ENCODE measurements around the gene BFSP1. TPM values are rescaled to one million over a fixed set of nuclear protein-coding genes. Genes with fewer than 3 reads are reported as not detected.

BFSP1 gene
- total RNA-seq, 1 donor from 2014 or later, result 0.80 TPM

- Mint-ChIP-seq H3K27ac (peak overlapping the region; percentile 78), H3K4me3 (peak overlapping the region; percentile 73), H3K4me1 (ENCODE audit: low read depth) (peaks cover 30% of the 10 kb centered on the region), H3K36me3 (ENCODE audit: low read depth) (peaks cover 3% of the 10 kb centered on the region), H3K9me3 (no peaks in the 10 kb centered on the region), H3K27me3 (ENCODE audit: insufficient read depth) (peaks cover 11% of the 10 kb centered on the region)
- no peak for DNase-seq (ENCODE audit: low spot score)
- intact Hi-C loops (cut with micrococcal nuclease), result loop anchor here (1.0 to 10.0 kb wide), 3 partner anchors 25 to 605 kb away; partner anchors contain the start of genes KAT14, MGME1, PET117 and SNX5
Measured at GRCh38 chr20:17530153-17530552, 1.0 kb downstream of the BFSP1 start.

DNA sequence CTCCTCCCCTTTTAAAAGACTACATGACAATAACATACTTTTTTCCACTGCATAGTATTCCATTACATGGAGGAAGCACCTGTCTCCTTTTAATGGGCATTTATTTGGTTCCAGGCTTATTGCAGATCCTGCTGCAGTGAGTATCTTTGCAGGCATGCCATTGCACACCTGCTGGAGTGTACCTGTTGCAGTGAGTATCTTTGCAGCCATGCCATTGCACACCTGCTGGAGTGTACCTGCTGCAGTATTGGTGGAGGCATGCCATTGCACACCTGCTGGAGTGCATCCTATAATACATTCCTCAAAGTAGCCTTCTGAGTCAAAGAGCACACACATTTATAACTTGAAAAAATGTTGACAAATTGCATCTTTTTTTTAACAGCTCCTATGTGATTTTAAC lies 1.6 kb downstream of the BFSP1 start:
- Mint-ChIP-seq H3K27me3 (ENCODE audit: insufficient read depth) (peaks cover 15% of the 10 kb centered on the region), H3K4me3 (peak overlapping the region; percentile 73), H3K27ac (no peak overlapping the region), H3K36me3 (ENCODE audit: low read depth) (peaks cover 3% of the 10 kb centered on the region), H3K9me3 (no peaks in the 10 kb centered on the region), H3K4me1 (ENCODE audit: low read depth) (peaks cover 30% of the 10 kb centered on the region)
- DNase-seq (ENCODE audit: low spot score), result no peak
- intact Hi-C loops (cut with micrococcal nuclease), result no loop called here

DNA sequence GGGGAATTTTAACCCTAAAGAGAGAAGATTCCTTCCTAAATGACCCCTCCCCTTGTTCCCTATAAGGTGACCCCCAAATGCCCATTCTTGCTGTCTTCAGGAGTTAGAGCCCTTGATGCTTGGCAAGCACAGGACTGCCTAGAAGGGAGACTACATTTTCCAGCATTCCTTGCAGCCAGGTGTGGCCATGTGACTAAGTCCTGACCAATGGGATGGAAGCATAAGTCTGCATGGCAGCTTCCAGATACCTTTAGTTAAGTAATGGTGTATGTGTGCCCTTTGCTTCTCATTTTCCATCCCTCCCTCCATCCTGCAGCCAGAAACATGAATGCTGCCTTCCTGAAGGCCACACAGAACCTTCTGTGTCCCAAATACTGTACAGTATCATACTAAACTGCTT lies 5.5 kb downstream of the BFSP1 start:
- Mint-ChIP-seq H3K27ac (no peak overlapping the region), H3K4me1 (ENCODE audit: low read depth) (peaks cover 10% of the 10 kb centered on the region), H3K9me3 (no peaks in the 10 kb centered on the region), H3K4me3 (no peak overlapping the region), H3K27me3 (ENCODE audit: insufficient read depth) (peaks cover 17% of the 10 kb centered on the region), H3K36me3 (ENCODE audit: low read depth) (peaks cover 3% of the 10 kb centered on the region)
- DNase-seq (ENCODE audit: low spot score), result no peak
- intact Hi-C loops (cut with micrococcal nuclease), result no loop called here

DNA sequence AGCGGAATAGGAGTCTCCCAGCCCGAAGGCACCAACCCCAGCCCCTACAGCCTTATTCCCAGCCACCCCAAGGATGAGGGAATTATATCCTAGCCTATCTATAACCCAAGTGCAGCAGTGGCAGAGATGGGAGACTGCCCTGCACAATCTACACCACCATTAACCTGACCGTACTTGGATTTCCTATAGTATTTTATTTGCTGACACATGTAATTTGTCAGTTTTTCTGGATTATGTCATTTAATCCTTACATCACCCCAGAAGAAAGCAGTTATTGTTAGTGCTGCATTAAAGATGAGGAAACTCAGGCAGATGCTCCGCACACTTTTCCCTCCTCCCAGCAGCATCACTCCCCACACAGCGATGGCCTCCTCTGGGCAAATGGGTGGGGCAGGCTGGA lies 6.0 kb downstream of the BFSP1 start:
- peaks cover 3% of the 10 kb centered on the region for H3K36me3 Mint-ChIP-seq (ENCODE audit: low read depth)
- H3K4me3 Mint-ChIP-seq, result no peak overlapping the region
- peaks cover 21% of the 10 kb centered on the region for H3K27me3 Mint-ChIP-seq (ENCODE audit: insufficient read depth)
- H3K9me3 Mint-ChIP-seq, result no peaks in the 10 kb centered on the region
- intact Hi-C loops (cut with micrococcal nuclease), result no loop called here
- H3K4me1 Mint-ChIP-seq (ENCODE audit: low read depth), result peaks cover 5% of the 10 kb centered on the region
- no peak for DNase-seq (ENCODE audit: low spot score)
- H3K27ac Mint-ChIP-seq, result no peak overlapping the region

DNA sequence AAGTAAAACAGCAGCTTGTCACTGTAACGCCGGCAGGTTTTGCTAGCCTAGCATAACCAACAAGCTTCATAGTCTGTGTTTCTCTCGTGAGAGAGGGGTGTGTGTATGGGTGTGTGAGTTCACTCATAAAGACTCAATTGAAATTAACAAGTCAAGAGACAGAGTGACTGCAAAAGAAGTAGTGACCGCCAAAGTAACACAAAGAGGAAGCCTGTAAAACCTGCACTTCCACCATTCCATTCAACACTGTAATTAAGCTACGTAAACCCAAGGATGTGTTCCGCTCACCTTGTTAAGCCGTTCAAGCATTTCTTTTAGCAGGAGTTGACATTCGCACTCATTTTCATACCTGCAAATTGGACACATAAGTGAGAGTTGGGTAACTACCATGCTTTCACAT lies 6.6 kb downstream of the BFSP1 start:
- no peaks in the 10 kb centered on the region for H3K9me3 Mint-ChIP-seq
- H3K4me1 Mint-ChIP-seq (ENCODE audit: low read depth), result no peaks in the 10 kb centered on the region
- H3K36me3 Mint-ChIP-seq (ENCODE audit: low read depth), result peaks cover 3% of the 10 kb centered on the region
- peaks cover 21% of the 10 kb centered on the region for H3K27me3 Mint-ChIP-seq (ENCODE audit: insufficient read depth)
- no peak for DNase-seq (ENCODE audit: low spot score)
- no peak overlapping the region for H3K4me3 Mint-ChIP-seq
- intact Hi-C loops (cut with micrococcal nuclease), result no loop called here
- no peak overlapping the region for H3K27ac Mint-ChIP-seq

GRCh38 chr20:17523326-17523725 lies 7.9 kb downstream of the BFSP1 start:
- no peak for DNase-seq (ENCODE audit: low spot score)
- Mint-ChIP-seq H3K4me1 (ENCODE audit: low read depth) (no peaks in the 10 kb centered on the region), H3K4me3 (no peak overlapping the region), H3K36me3 (ENCODE audit: low read depth) (no peaks in the 10 kb centered on the region), H3K27ac (no peak overlapping the region), H3K27me3 (ENCODE audit: insufficient read depth) (peaks cover 21% of the 10 kb centered on the region), H3K9me3 (no peaks in the 10 kb centered on the region)
- intact Hi-C loops (cut with micrococcal nuclease), result no loop called here

DNA sequence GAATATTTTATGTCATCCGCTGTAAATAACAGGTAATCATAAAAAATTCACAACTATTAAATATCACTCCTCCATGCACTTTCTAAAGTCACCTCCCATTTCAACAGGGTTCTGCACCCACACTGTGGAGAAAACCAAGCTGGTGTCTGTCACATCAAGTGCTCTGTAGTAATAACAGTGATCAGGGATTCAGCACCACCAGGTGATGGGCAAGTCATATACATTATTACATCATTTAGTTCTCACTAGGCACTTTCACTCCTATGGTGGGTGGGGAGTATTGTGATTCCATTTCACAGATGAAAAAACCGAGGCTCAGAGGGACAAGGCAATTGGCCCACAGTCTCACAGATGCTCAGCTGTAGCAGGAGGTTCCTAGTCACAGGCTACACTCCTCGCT lies 8.7 kb downstream of the BFSP1 start:
- no peaks in the 10 kb centered on the region for H3K9me3 Mint-ChIP-seq
- DNase-seq (ENCODE audit: low spot score), result no peak
- peaks cover 21% of the 10 kb centered on the region for H3K27me3 Mint-ChIP-seq (ENCODE audit: insufficient read depth)
- no peaks in the 10 kb centered on the region for H3K4me1 Mint-ChIP-seq (ENCODE audit: low read depth)
- no peaks in the 10 kb centered on the region for H3K36me3 Mint-ChIP-seq (ENCODE audit: low read depth)
- no peak overlapping the region for H3K27ac Mint-ChIP-seq
- H3K4me3 Mint-ChIP-seq, result no peak overlapping the region
- intact Hi-C loops (cut with micrococcal nuclease), result no loop called here

GRCh38 chr20:17520583-17520982 lies 10.6 kb downstream of the BFSP1 start:
- Mint-ChIP-seq H3K4me1 (ENCODE audit: low read depth) (no peaks in the 10 kb centered on the region), H3K27ac (no peak overlapping the region), H3K9me3 (no peaks in the 10 kb centered on the region), H3K36me3 (ENCODE audit: low read depth) (no peaks in the 10 kb centered on the region), H3K27me3 (ENCODE audit: insufficient read depth) (peaks cover 17% of the 10 kb centered on the region), H3K4me3 (no peak overlapping the region)
- intact Hi-C loops (cut with micrococcal nuclease), result no loop called here
- DNase-seq (ENCODE audit: low spot score), result no peak

- Mint-ChIP-seq H3K36me3 (ENCODE audit: low read depth) (no peaks in the 10 kb centered on the region), H3K27ac (no peak overlapping the region), H3K27me3 (ENCODE audit: insufficient read depth) (peaks cover 15% of the 10 kb centered on the region), H3K4me3 (no peak overlapping the region), H3K9me3 (no peaks in the 10 kb centered on the region), H3K4me1 (ENCODE audit: low read depth) (no peaks in the 10 kb centered on the region)
- no peak for DNase-seq (ENCODE audit: low spot score)
- intact Hi-C loops (cut with micrococcal nuclease), result no loop called here
Measured at GRCh38 chr20:17519606-17520285, 11.4 kb downstream of the BFSP1 start.

- peaks cover under 1% of the 10 kb centered on the region for H3K4me1 Mint-ChIP-seq (ENCODE audit: low read depth)
- no peak for DNase-seq (ENCODE audit: low spot score)
- H3K36me3 Mint-ChIP-seq (ENCODE audit: low read depth), result no peaks in the 10 kb centered on the region
- peaks cover 15% of the 10 kb centered on the region for H3K27me3 Mint-ChIP-seq (ENCODE audit: insufficient read depth)
- no peak overlapping the region for H3K27ac Mint-ChIP-seq
- H3K9me3 Mint-ChIP-seq, result no peaks in the 10 kb centered on the region
- intact Hi-C loops (cut with micrococcal nuclease), result no loop called here
- H3K4me3 Mint-ChIP-seq, result no peak overlapping the region
Measured at GRCh38 chr20:17518339-17519052, 12.7 kb downstream of the BFSP1 start.

DNA sequence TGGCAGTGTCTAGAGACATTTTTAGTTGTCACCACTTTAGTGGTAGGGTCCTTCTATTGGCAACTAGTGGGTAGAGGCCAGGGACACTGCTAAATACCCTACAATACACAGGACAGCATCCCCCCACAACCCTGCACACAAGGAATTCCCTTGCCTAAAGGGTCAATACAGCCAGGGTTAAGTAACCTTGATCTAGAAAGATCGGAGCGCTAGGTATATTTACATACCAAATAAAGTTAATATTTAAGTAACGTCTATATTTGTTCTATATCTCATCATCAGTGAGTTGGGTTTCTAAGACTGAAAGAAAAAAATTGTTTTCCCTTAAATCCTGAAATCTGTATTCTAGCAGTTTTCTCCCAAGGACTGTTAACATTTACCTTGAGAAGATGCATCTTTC lies 16.1 kb downstream of the BFSP1 start:
- intact Hi-C loops (cut with micrococcal nuclease), result no loop called here
- Mint-ChIP-seq H3K27me3 (ENCODE audit: insufficient read depth) (peaks cover 10% of the 10 kb centered on the region), H3K4me3 (no peak overlapping the region), H3K36me3 (ENCODE audit: low read depth) (no peaks in the 10 kb centered on the region), H3K9me3 (no peaks in the 10 kb centered on the region), H3K27ac (no peak overlapping the region), H3K4me1 (ENCODE audit: low read depth) (peaks cover 21% of the 10 kb centered on the region)
- no peak for DNase-seq (ENCODE audit: low spot score)

DNA sequence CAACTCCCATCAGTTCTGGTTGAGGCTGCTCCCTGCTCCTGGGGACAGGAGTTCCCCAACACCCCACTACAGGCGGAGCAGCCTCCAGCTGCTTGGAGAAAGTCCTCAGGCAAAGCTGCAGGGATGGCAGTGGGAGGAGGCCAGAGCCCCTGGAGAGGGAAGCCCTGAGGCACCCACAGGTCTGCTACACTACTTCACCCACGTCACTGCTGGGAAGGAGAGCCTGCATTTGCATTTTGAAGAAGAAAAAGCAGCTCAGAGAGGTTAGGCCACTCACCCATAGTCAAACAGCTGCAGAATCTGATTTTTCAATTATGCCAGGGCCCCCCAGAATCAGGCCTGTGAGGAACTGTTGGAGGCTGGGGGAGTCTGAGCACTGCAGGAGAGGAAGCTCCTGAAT lies 17.2 kb downstream of the BFSP1 start:
- H3K27me3 Mint-ChIP-seq (ENCODE audit: insufficient read depth), result peaks cover 10% of the 10 kb centered on the region
- DNase-seq (ENCODE audit: low spot score), result no peak
- H3K36me3 Mint-ChIP-seq (ENCODE audit: low read depth), result no peaks in the 10 kb centered on the region
- H3K4me1 Mint-ChIP-seq (ENCODE audit: low read depth), result peaks cover 25% of the 10 kb centered on the region
- intact Hi-C loops (cut with micrococcal nuclease), result no loop called here
- H3K9me3 Mint-ChIP-seq, result no peaks in the 10 kb centered on the region
- H3K4me3 Mint-ChIP-seq, result no peak overlapping the region
- H3K27ac Mint-ChIP-seq, result no peak overlapping the region

- H3K4me1 Mint-ChIP-seq (ENCODE audit: low read depth), result peaks cover 45% of the 10 kb centered on the region
- H3K27ac Mint-ChIP-seq, result no peak overlapping the region
- H3K27me3 Mint-ChIP-seq (ENCODE audit: insufficient read depth), result peaks cover 8% of the 10 kb centered on the region
- no peaks in the 10 kb centered on the region for H3K9me3 Mint-ChIP-seq
- no peaks in the 10 kb centered on the region for H3K36me3 Mint-ChIP-seq (ENCODE audit: low read depth)
- intact Hi-C loops (cut with micrococcal nuclease), result no loop called here
- H3K4me3 Mint-ChIP-seq, result no peak overlapping the region
- no peak for DNase-seq (ENCODE audit: low spot score)
Measured at GRCh38 chr20:17511401-17511800, 19.8 kb downstream of the BFSP1 start.

Data from activated T-helper 1 cell treated with anti-CD3 and anti-CD28 coated beads, Interleukin-12 subunit alpha, Interleukin-12 subunit beta, Interleukin-2, Interleukin-4 antibody, amounts not matched to agents 30 ng/mL and 10 ng/mL and 1 ng/mL, durations not matched to agents 14 hours and 24 hours and 36 hours (primary cell).